CD14-positive monocyte (primary cell): ENCODE data around the gene COL27A1. TPM values are rescaled to one million over a fixed set of nuclear protein-coding genes. Genes with fewer than 3 reads are reported as not detected.

Source experiments
- DNase-seq, 3 donors: peaks; one replicate each; pipeline ENCODE4 v3.0.0-alpha.2; 2011 to 2022
- H2AFZ ChIP-seq: 2 replicates; pipeline ENCODE4 v1.6.0; 2012; ENCODE audit warnings: mild to moderate bottlenecking, low read depth, low read length, inconsistent platforms; ENCODE audit not compliant: insufficient read depth, poor library complexity, severe bottlenecking
- H3K27ac ChIP-seq, 2 donors: 1 replicate in 1 of 2; 2 replicates in 1 of 2; pipeline ENCODE4 v1.5.1; 2012 to 2013; ENCODE audit warnings: low read length in 2 of 2, control low read depth in 1 of 2, inconsistent platforms in 1 of 2, low read depth in 1 of 2, mild to moderate bottlenecking in 1 of 2
- H3K27me3 ChIP-seq, 2 donors: one replicate each; pipeline versions ENCODE4 v1.6.0 to v1.6.1; 2011 to 2013; ENCODE audit warnings: low read length in 2 of 2; ENCODE audit not compliant: control insufficient read depth in 2 of 2, insufficient read depth in 2 of 2
- H3K36me3 ChIP-seq, 2 donors: replicated peaks in 1 of 2; 1 replicate in 1 of 2; 2 replicates in 1 of 2; pipeline versions ENCODE4 v1.5.1 to v1.6.1; 2012 to 2013; ENCODE audit warnings: low read length in 2 of 2, control low read depth in 1 of 2, inconsistent platforms in 1 of 2, mild to moderate bottlenecking in 1 of 2; ENCODE audit not compliant: insufficient read depth in 2 of 2, control insufficient read depth in 1 of 2
- H3K4me1 ChIP-seq, 2 donors: 1 replicate in 1 of 2; 2 replicates in 1 of 2; pipeline versions ENCODE4 v1.5.1 to v1.6.1; 2012 to 2013; ENCODE audit warnings: low read length in 2 of 2, control low read depth in 1 of 2, inconsistent platforms in 1 of 2, mild to moderate bottlenecking in 1 of 2, moderate library complexity in 1 of 2; ENCODE audit not compliant: insufficient read depth in 2 of 2, control insufficient read depth in 1 of 2
- H3K4me2 ChIP-seq: replicated peaks from 2 replicates; pipeline ENCODE3; 2012; ENCODE audit warnings: low read length, moderate library complexity, mild to moderate bottlenecking; ENCODE audit not compliant: poor library complexity, severe bottlenecking; ENCODE audit errors: extremely low read depth
- H3K4me3 ChIP-seq, 3 experiments: fragments of 200-600 bp in 1 of 3; sonication (generic) in 1 of 3; replicated peaks in 1 of 3; 1 replicate in 2 of 3; 2 replicates in 1 of 3; pipeline ENCODE4 v1.5.1; 2011 to 2013; ENCODE audit warnings: low read length in 3 of 3, mild to moderate bottlenecking in 3 of 3, control low read depth in 2 of 3, low read depth in 2 of 3, inconsistent platforms in 1 of 3, moderate library complexity in 1 of 3
- H3K79me2 ChIP-seq: 2 replicates; pipeline ENCODE4 v1.6.0; 2012; ENCODE audit warnings: mild to moderate bottlenecking, control low read depth, inconsistent platforms, low read length, moderate library complexity; ENCODE audit not compliant: insufficient read depth
- H3K9ac ChIP-seq: 2 replicates; pipeline ENCODE4 v1.6.0; 2017; ENCODE audit warnings: low read length, mild to moderate bottlenecking; ENCODE audit not compliant: insufficient read depth, poor library complexity, severe bottlenecking
- H3K9me3 ChIP-seq, 2 donors: replicated peaks in 1 of 2; 1 replicate in 1 of 2; 2 replicates in 1 of 2; pipeline versions ENCODE4 v1.5.1 to v1.6.1; 2012 to 2013; ENCODE audit warnings: low read length in 2 of 2, control low read depth in 1 of 2; ENCODE audit not compliant: control insufficient read depth in 1 of 2, insufficient read depth in 1 of 2
- H4K20me1 ChIP-seq: 2 replicates; pipeline ENCODE4 v1.6.0; 2012; ENCODE audit warnings: mild to moderate bottlenecking, low read length, control low read depth, moderate library complexity; ENCODE audit not compliant: insufficient read depth
- H3K27ac Mint-ChIP-seq, 7 donors: one replicate each; pipeline ENCODE4 v1.8.0; 2020; ENCODE audit warnings: mild to moderate bottlenecking in 7 of 7, mixed read lengths in 7 of 7, moderate library complexity in 6 of 7, inconsistent platforms in 2 of 7
- H3K27me3 Mint-ChIP-seq, 3 donors: one replicate each; pipeline ENCODE4 v1.8.0; 2021 to 2022; ENCODE audit warnings: low read depth in 3 of 3, mild to moderate bottlenecking in 3 of 3, mixed read lengths in 3 of 3, moderate library complexity in 3 of 3, inconsistent platforms in 1 of 3
- H3K36me3 Mint-ChIP-seq, 2 donors: one replicate each; pipeline ENCODE4 v1.8.0; 2020; ENCODE audit warnings: mixed read lengths in 2 of 2, inconsistent platforms in 1 of 2, mild to moderate bottlenecking in 1 of 2
- H3K4me1 Mint-ChIP-seq: one replicate; pipeline ENCODE4 v1.8.0; 2020; ENCODE audit warnings: mild to moderate bottlenecking, mixed read lengths
- H3K4me3 Mint-ChIP-seq, 2 donors: one replicate each; pipeline ENCODE4 v1.8.0; 2020; ENCODE audit warnings: mild to moderate bottlenecking in 2 of 2, mixed read lengths in 2 of 2, moderate library complexity in 1 of 2
- H3K9me3 Mint-ChIP-seq, 7 donors: one replicate each; pipeline ENCODE4 v1.8.0; 2020 to 2022; ENCODE audit warnings: mixed read lengths in 7 of 7, mild to moderate bottlenecking in 6 of 7, moderate library complexity in 6 of 7, inconsistent platforms in 2 of 7
- WGBS: methylation state at CpG from one replicate; pipeline ENCODE4 v1.1.5; 2013; ENCODE audit warnings: missing lambda C conversion rate; ENCODE audit not compliant: insufficient coverage; 5-methylcytosine and 5-hydroxymethylcytosine counted together
- intact Hi-C, 2 donors: fragments of 100-400 bp; cut with micrococcal nuclease; formaldehyde crosslinking; loops; one replicate each; pipeline versions ENCODE4 v1.15.0 to v1.15.1; 2023
- polyA plus RNA-seq, 3 donors: library from polyadenylated mRNA; depleted of rRNA in 1 of 3; unstranded in 2 of 3; stranded (reverse) in 1 of 3; fragments of 300-500 nt in 2 of 3; fragments of >200 nt in 1 of 3; fragmentation: Illumina TruSeq in 2 of 3; gene quantifications; 1 replicate in 2 of 3; 2 replicates in 1 of 3; pipeline ENCODE4 v1.2.3, GENCODE V29; 2012 to 2021
- small RNA-seq: library from RNA; depleted of rRNA; stranded (forward); fragments of <200 nt; gene quantifications from one replicate; pipeline ENCODE3, GENCODE V24; 2012; ENCODE audit warnings: low read depth; ENCODE audit not compliant: insufficient read length
- TF ChIP-seq, protein P1 (sequence below): fragments of 200-600 bp; IDR thresholded peaks from one replicate; pipeline ENCODE4 v1.8.0; 2022; ENCODE audit warnings: antibody characterized with exemption, mild to moderate bottlenecking

Gene COL27A1
- polyA plus RNA-seq, 3 donors = 0.03 TPM; not detected in 2

- peaks cover 60% of the 10 kb centered on the region for H4K20me1 ChIP-seq
- peaks cover 38% of the 10 kb centered on the region for H3K4me1 Mint-ChIP-seq
These were observed 206.2 kb downstream of the COL27A1 start for GRCh38 chr9:114361542-114361941.

More at GRCh38 chr9:114361542-114361941, 206.2 kb downstream of the COL27A1 start:
- TF ChIP-seq, protein P1, sequence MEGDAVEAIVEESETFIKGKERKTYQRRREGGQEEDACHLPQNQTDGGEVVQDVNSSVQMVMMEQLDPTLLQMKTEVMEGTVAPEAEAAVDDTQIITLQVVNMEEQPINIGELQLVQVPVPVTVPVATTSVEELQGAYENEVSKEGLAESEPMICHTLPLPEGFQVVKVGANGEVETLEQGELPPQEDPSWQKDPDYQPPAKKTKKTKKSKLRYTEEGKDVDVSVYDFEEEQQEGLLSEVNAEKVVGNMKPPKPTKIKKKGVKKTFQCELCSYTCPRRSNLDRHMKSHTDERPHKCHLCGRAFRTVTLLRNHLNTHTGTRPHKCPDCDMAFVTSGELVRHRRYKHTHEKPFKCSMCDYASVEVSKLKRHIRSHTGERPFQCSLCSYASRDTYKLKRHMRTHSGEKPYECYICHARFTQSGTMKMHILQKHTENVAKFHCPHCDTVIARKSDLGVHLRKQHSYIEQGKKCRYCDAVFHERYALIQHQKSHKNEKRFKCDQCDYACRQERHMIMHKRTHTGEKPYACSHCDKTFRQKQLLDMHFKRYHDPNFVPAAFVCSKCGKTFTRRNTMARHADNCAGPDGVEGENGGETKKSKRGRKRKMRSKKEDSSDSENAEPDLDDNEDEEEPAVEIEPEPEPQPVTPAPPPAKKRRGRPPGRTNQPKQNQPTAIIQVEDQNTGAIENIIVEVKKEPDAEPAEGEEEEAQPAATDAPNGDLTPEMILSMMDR = no peak
- Histone ChIP-seq H2AFZ (no peak overlapping the region), H3K4me3 (no peak overlapping the region), H3K4me2 (no peak overlapping the region), H3K79me2 (peaks cover 78% of the 10 kb centered on the region), H3K27me3 (no peaks in the 10 kb centered on the region), H3K9me3 (no peaks in the 10 kb centered on the region), H3K36me3 (peaks cover 88 to 92% of the 10 kb centered on the region in 2 donors), H3K4me1 (peaks cover 32 to 35% of the 10 kb centered on the region in 2 donors), H3K27ac (peak overlapping the region in 1 of 2 donors; percentile 96), H3K9ac (no peak overlapping the region)
- 100% methylated on average over 2 of the region's 7 CpGs for WGBS
- intact Hi-C loops = loop anchor here in 1 of 2 donors (5.0 kb wide), 1 partner anchor 36 kb away; no protein-coding TSS in a partner anchor
- H3K4me3 Mint-ChIP-seq = no peak overlapping the region
- H3K27ac Mint-ChIP-seq = peak overlapping the region in 4 of 7 donors; percentile 16 to 89 (median 62)
- H3K9me3 Mint-ChIP-seq = peaks cover 0 to 5% (median 0%) of the 10 kb centered on the region in 7 donors
- no peaks in the 10 kb centered on the region for H3K27me3 Mint-ChIP-seq
- peaks cover 86 to 98% of the 10 kb centered on the region in 2 donors for H3K36me3 Mint-ChIP-seq
- no peak for DNase-seq

Small RNAs within 50 kb of the gene (small RNA-seq; reads per million reads assigned to genes)
- 1.7 reads per million for gene MIR455

Other genes with a start within 250 kb of the COL27A1 start
- gene AMBP, start 77.2 kb upstream of the COL27A1 start, polyA plus RNA-seq = not detected
- gene KIF12, start 56.2 kb upstream of the COL27A1 start, polyA plus RNA-seq = not detected
- 1 to 10 TPM; 2.2 to 4.9 (median 2.8) TPM for gene ORM1, start 167.6 kb downstream of the COL27A1 start, polyA plus RNA-seq
- gene ORM2, start 174.3 kb downstream of the COL27A1 start, polyA plus RNA-seq = under 1 TPM in 2 of 3 donors, not detected in 1; 0.30 to 0.33 TPM
- gene AKNA, start 232.4 kb downstream of the COL27A1 start, polyA plus RNA-seq = 100 to 1,000 TPM in 1 of 3 donors, 1 to 10 TPM in 2; 3.3 to 147 (median 7.3) TPM